ENCODE measurements around the gene OPRL1. TPM values are rescaled to one million over a fixed set of nuclear protein-coding genes. Genes with fewer than 3 reads are reported as not detected.
A peak's percentile ranks its signal among the peaks of the same experiment; 100 is the strongest.

Gene OPRL1
- total RNA-seq, 1 donor = 0.72 TPM

- no peaks in the 10 kb centered on the region for H3K36me3 ChIP-seq (ENCODE audit: insufficient read depth, low read length)
- no peak overlapping the region for H3K4me3 ChIP-seq (ENCODE audit: insufficient read depth, low read length)
- H3K4me2 ChIP-seq (ENCODE audit: insufficient read depth, low read length) = no peak overlapping the region
- no peak for DNase-seq (ENCODE audit: insufficient read length, low spot score, missing footprints)
- peak; percentile 42 for TF ChIP-seq CTCF (IDR thresholded peaks at IDR 0.05; ENCODE audit: extremely low read depth, low read depth, low read length)
- no peaks in the 10 kb centered on the region for H4K20me1 ChIP-seq (ENCODE audit: insufficient read depth, low read length)
- H3K27ac ChIP-seq (ENCODE audit: low read depth, low read length) = no peak overlapping the region
- peaks cover 35% of the 10 kb centered on the region for H3K27me3 ChIP-seq (ENCODE audit: insufficient read depth, low read length)
- no peaks in the 10 kb centered on the region for H3K9me3 ChIP-seq (ENCODE audit: low read depth, low read length)
- H3K79me2 ChIP-seq (ENCODE audit: insufficient read depth, low read length) = no peaks in the 10 kb centered on the region
- H3K4me1 ChIP-seq (ENCODE audit: insufficient read depth, low read length) = no peaks in the 10 kb centered on the region
- H2AFZ ChIP-seq (ENCODE audit: low read length) = no peak overlapping the region
Observed at GRCh38 chr20:64101731-64102621, 22.1 kb downstream of the OPRL1 start.

- H3K4me1 ChIP-seq (ENCODE audit: insufficient read depth, low read length) = no peaks in the 10 kb centered on the region
- no peak overlapping the region for H3K4me2 ChIP-seq (ENCODE audit: insufficient read depth, low read length)
- no peaks in the 10 kb centered on the region for H4K20me1 ChIP-seq (ENCODE audit: insufficient read depth, low read length)
- H3K79me2 ChIP-seq (ENCODE audit: insufficient read depth, low read length) = no peaks in the 10 kb centered on the region
- peaks cover 35% of the 10 kb centered on the region for H3K27me3 ChIP-seq (ENCODE audit: insufficient read depth, low read length)
- H3K36me3 ChIP-seq (ENCODE audit: insufficient read depth, low read length) = no peaks in the 10 kb centered on the region
- no peak overlapping the region for H3K27ac ChIP-seq (ENCODE audit: low read depth, low read length)
- no peaks in the 10 kb centered on the region for H3K9me3 ChIP-seq (ENCODE audit: low read depth, low read length)
- TF ChIP-seq CTCF (IDR thresholded peaks at IDR 0.05; ENCODE audit: extremely low read depth, low read depth, low read length) = no peak
- H3K4me3 ChIP-seq (ENCODE audit: insufficient read depth, low read length) = no peak overlapping the region
- DNase-seq (ENCODE audit: insufficient read length, low spot score, missing footprints) = no peak
- no peak overlapping the region for H2AFZ ChIP-seq (ENCODE audit: low read length)
Observed at GRCh38 chr20:64102647-64103354, 22.9 kb downstream of the OPRL1 start.

- Histone ChIP-seq H3K4me1 (ENCODE audit: insufficient read depth, low read length) (no peaks in the 10 kb centered on the region), H3K36me3 (ENCODE audit: insufficient read depth, low read length) (no peaks in the 10 kb centered on the region), H2AFZ (ENCODE audit: low read length) (no peak overlapping the region), H3K4me2 (ENCODE audit: insufficient read depth, low read length) (no peak overlapping the region), H3K9me3 (ENCODE audit: low read depth, low read length) (no peaks in the 10 kb centered on the region), H3K79me2 (ENCODE audit: insufficient read depth, low read length) (no peaks in the 10 kb centered on the region), H4K20me1 (ENCODE audit: insufficient read depth, low read length) (no peaks in the 10 kb centered on the region), H3K4me3 (ENCODE audit: insufficient read depth, low read length) (no peak overlapping the region), H3K27ac (ENCODE audit: low read depth, low read length) (no peak overlapping the region), H3K27me3 (ENCODE audit: insufficient read depth, low read length) (peaks cover 35% of the 10 kb centered on the region)
- TF ChIP-seq CTCF (IDR thresholded peaks at IDR 0.05; ENCODE audit: extremely low read depth, low read depth, low read length) = no peak
- DNase-seq (ENCODE audit: insufficient read length, low spot score, missing footprints) = peak; percentile 87
Observed at GRCh38 chr20:64103871-64104666, 24.2 kb downstream of the OPRL1 start.

Measured in osteoblast (primary cell).